Measurements from ENCODE around the gene GPR87. TPM values are rescaled to one million over a fixed set of nuclear protein-coding genes. Genes with fewer than 3 reads are reported as not detected.

GPR87 gene
- total and polyA plus RNA-seq, 9 of the 15 experiments (the other 6 are each of a cell fraction or from before 2014, with no cell fraction given), result not detected

- TF ChIP-seq BRF2 (IDR thresholded peaks at IDR 0.05; ENCODE audit: borderline replicate concordance, insufficient read depth, insufficient read length) (no peak), ATF4 (CRISPR knock-in tag; IDR thresholded peaks at IDR 0.05) (no peak), SIRT6 (IDR thresholded peaks at IDR 0.05; ENCODE audit: low read depth, low read length) (no peak)
Measured at GRCh38 chr3:151314137-151314536, 2.5 kb downstream of the GPR87 start (continued).

DNA sequence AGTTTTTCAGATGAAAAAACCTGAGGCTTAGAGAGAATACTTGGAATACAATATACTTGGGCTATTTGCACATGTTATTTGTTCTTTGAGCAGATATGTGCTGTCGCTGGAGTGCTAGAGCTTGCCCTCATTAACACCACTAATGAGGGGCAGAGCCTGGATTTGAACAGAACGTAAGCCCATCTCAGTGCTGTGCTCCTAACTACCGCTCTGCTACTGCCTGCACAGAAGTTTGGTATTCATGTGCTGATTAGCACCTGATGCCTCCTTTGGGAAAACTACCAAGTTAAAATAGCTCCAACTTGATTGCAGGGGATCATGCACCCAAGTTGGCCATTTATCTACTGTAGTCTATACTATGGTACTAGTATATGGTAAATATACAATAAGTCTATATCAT is 3.6 kb downstream of the GPR87 start:
- Histone ChIP-seq H3K79me2 (ENCODE audit: control insufficient read depth, insufficient read depth, low read length) (no peaks in the 10 kb centered on the region), H3K9ac (ENCODE audit: insufficient read depth in 1 of 2, low read depth in 2 of 2, low read length in 2 of 2) (no peak overlapping the region), H4K20me1 (replicated peaks; ENCODE audit: control insufficient read depth, insufficient read depth, low read length) (no peaks in the 10 kb centered on the region), H3K4me2 (ENCODE audit: insufficient read depth, low read length) (no peak overlapping the region), H3K27me3 (ENCODE audit: control insufficient read depth in 2 of 2, insufficient read depth in 2 of 2, low read length in 2 of 2) (peaks cover 4 to 10% of the 10 kb centered on the region in 2 experiments; a peak in 3 of 5 replicates), H3K9me1 (ENCODE audit: control insufficient read depth, insufficient read depth, low read length) (no peaks in the 10 kb centered on the region), H3K9me3 (replicated peaks; ENCODE audit: control insufficient read depth, insufficient read depth, low read depth, low read length) (no peaks in the 10 kb centered on the region), H3K4me3 (no peak overlapping the region), H3K4me1 (replicated peaks in 1 of 2; ENCODE audit: control insufficient read depth in 2 of 2, insufficient read depth in 2 of 2, low read length in 2 of 2) (no peaks in the 10 kb centered on the region), H3K27ac (ENCODE audit: extremely low read depth, low read depth, low read length) (no peak overlapping the region), H3K36me3 (ENCODE audit: control insufficient read depth, insufficient read depth, low read length) (no peaks in the 10 kb centered on the region), H2AFZ (ENCODE audit: low read depth, low read length) (no peak overlapping the region)
- in situ Hi-C loops (cut with MboI), result no loop called here
- DNase-seq (ENCODE audit: extremely low read depth in 1 of 4, low spot score in 3 of 4) (no peak), FAIRE-seq (no peak), ATAC-seq (no peak)
- POLR2A ChIA-PET, result no interaction called here
- no TSS peak for BruUV-seq (replicated peaks)
- 0% methylated on average over 3 of the region's 3 CpGs for WGBS (ENCODE audit: insufficient coverage, low coverage, missing lambda C conversion rate)
- CTCF ChIA-PET (ENCODE audit: low intra/inter-chr PET ratio), result no interaction called here
- TF ChIP-seq, protein P1, sequence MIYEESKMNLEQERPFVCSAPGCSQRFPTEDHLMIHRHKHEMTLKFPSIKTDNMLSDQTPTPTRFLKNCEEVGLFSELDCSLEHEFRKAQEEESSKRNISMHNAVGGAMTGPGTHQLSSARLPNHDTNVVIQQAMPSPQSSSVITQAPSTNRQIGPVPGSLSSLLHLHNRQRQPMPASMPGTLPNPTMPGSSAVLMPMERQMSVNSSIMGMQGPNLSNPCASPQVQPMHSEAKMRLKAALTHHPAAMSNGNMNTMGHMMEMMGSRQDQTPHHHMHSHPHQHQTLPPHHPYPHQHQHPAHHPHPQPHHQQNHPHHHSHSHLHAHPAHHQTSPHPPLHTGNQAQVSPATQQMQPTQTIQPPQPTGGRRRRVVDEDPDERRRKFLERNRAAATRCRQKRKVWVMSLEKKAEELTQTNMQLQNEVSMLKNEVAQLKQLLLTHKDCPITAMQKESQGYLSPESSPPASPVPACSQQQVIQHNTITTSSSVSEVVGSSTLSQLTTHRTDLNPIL (CRISPR knock-in tag; IDR thresholded peaks at IDR 0.05), result no peak
- TF ChIP-seq YBX1 (IDR thresholded peaks at IDR 0.05) (no peak), POLR2B (IDR thresholded peaks at IDR 0.05; ENCODE audit: low read depth, partially characterized antibody) (no peak), DLX4 (CRISPR knock-in tag; IDR thresholded peaks at IDR 0.05) (no peak), ZC3H11A (IDR thresholded peaks at IDR 0.05; ENCODE audit: low read depth, low read length) (no peak), ZNF12 (CRISPR knock-in tag; IDR thresholded peaks at IDR 0.05) (no peak), ILK (tag; IDR thresholded peaks at IDR 0.05; ENCODE audit: borderline replicate concordance, low read depth) (no peak), MCM3 (IDR thresholded peaks at IDR 0.05) (no peak)
- TF ChIP-seq, protein P2, sequence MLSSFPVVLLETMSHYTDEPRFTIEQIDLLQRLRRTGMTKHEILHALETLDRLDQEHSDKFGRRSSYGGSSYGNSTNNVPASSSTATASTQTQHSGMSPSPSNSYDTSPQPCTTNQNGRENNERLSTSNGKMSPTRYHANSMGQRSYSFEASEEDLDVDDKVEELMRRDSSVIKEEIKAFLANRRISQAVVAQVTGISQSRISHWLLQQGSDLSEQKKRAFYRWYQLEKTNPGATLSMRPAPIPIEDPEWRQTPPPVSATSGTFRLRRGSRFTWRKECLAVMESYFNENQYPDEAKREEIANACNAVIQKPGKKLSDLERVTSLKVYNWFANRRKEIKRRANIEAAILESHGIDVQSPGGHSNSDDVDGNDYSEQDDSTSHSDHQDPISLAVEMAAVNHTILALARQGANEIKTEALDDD (IDR thresholded peaks at IDR 0.05), result no peak
- intact Hi-C loops (cut with micrococcal nuclease), result no loop called here

Measured in K562 (cell line).